Fibroblast of mammary gland (primary cell): Measurements from ENCODE around the gene TRIB2.

Source experiments
- DNase-seq: peaks from one replicate; pipeline ENCODE4 v3.0.0-alpha.2; 2010; ENCODE audit warnings: low read depth
- H3K4me3 ChIP-seq: 2 replicates; pipeline ENCODE4 v1.5.1; 2011; ENCODE audit warnings: low read depth, mild to moderate bottlenecking, low read length, moderate library complexity; ENCODE audit not compliant: control insufficient read depth
- TF ChIP-seq, protein P1 (sequence below): conservative IDR thresholded peaks from 2 replicates; pipeline ENCODE4 v1.5.1; 2011; ENCODE audit warnings: low read depth, low read length, inconsistent platforms; ENCODE audit not compliant: control insufficient read depth, insufficient read depth

TRIB2 gene

DNA sequence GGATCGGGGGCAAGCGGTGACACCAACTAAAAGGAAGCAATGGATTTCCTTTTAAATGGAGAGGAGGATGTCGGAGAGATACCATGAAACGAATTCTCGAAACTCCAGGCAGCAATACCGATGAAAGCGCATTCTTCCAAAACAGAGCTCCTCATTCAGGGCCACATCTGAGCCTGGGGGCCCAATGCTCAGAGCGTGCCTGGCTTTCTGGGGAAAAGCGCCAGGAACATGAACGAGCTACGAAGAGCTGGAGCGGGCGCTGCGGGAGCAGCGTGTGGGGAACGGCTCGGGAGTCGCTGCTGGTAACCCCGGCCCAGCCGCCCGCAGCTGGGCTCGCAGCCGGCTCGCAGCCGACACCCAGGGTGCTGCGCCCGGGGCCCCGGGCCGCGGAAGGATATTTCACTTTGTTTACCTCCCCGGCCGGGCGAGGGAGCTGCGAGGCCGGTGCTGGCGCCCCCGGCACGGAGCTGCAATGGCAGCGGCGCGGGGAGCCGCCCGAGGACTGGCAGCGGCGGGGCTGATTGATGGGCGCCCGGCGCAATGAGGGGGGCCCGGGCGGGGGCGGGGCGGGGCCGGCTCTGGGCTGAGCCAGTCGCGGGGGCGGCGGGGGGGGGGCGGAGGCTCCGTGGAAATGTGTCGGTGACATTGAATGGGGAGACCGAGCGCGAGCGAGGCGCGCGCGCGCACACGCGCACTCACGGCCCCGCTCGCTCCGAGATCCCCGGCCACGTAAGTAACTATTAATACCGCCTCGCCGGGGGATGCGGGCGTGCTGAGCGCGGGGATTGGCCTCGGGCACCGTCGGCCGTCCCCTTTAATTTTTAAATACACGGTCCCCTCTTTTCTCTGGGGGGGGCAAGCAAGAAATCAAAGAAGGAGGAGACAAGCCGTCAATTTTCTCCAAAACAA is at the start of gene TRIB2:
TRIB2 (plus strand) TSS at position 655 of the 909 bp plus-strand sequence. CDS start 1,372 bp downstream, outside the sequence.
- H3K4me3 ChIP-seq = peak within 1 kb of the TSS; percentile 90
- DNase-seq = peak; percentile 77
- TF ChIP-seq, protein P1, sequence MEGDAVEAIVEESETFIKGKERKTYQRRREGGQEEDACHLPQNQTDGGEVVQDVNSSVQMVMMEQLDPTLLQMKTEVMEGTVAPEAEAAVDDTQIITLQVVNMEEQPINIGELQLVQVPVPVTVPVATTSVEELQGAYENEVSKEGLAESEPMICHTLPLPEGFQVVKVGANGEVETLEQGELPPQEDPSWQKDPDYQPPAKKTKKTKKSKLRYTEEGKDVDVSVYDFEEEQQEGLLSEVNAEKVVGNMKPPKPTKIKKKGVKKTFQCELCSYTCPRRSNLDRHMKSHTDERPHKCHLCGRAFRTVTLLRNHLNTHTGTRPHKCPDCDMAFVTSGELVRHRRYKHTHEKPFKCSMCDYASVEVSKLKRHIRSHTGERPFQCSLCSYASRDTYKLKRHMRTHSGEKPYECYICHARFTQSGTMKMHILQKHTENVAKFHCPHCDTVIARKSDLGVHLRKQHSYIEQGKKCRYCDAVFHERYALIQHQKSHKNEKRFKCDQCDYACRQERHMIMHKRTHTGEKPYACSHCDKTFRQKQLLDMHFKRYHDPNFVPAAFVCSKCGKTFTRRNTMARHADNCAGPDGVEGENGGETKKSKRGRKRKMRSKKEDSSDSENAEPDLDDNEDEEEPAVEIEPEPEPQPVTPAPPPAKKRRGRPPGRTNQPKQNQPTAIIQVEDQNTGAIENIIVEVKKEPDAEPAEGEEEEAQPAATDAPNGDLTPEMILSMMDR = no peak

DNA sequence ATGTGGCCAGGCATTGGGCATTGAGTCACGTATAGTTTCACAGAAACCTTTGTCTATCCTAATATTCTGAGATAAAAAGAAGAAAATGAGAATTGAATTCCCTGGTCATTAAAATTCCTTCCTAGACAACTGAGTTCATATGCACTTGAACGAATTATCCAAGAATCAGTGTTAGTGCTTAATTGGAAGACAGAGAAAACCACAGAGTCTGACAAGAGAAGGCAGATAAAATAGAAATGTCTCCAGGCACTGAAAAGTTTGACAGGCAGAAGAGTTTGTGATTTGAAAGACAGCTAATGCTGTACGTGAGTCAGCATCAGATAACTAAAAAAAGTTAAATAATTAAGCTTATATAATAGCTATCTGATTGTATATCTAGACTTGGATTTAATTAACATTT is 47.7 kb upstream of the TRIB2 start:
- TF ChIP-seq, protein P1 = no peak
- DNase-seq = no peak
- H3K4me3 ChIP-seq = no peak overlapping the region

DNA sequence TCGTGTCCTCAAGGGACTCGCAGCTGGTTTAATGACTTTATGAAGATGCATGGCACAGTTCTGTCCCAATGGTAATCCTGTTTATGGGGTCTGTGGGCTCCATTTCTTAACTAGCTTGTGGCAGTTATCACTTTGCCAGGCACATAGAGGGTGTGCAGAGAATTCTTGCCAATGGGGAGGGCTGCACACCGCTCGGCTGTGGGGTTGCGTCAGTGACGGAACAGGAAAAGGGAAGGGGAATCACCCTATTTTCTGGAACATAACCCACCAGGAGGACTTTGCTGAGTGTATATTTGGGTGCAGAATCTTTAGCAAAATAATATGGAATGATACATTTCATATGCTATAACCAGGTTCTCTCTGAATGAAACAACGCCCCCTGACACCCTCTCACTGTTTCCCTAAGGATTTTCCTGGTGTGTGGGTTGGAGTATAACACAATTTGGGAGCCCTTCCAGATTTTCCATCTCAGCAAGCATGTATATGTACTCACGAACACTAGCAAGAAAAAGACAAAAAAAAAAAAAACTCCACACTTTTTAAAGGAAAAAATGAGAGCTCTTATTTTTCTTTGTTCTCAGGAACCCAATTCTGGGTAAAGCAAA is 43.9 kb upstream of the TRIB2 start:
- H3K4me3 ChIP-seq = no peak overlapping the region
- DNase-seq = no peak
- TF ChIP-seq, protein P1 = no peak

GRCh38 chr2:12674644-12675328 is 42.0 kb upstream of the TRIB2 start:
- H3K4me3 ChIP-seq = no peak overlapping the region
- TF ChIP-seq, protein P1 = no peak
- no peak for DNase-seq

DNA sequence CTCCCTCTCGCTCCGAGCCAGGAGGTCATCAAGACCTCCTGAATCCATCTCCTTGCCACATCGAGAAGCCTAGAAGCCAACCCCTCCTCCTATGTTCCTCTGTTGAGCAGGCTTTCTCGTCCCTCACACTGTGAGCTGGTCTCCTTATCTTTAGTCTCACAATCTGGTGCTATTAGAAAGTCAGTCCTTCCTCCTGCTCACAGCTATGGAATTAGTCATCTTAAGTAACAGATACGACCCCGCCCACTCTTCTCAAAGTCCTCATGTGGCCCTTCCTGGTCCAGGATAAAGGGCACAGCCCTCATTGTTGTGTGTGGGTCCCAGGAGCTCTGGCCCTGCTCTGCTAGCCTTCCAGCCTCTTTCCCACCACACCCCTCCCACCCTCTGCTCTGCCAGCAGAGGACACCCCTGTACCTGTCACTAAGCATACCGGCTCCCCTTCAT is 41.4 kb upstream of the TRIB2 start:
- DNase-seq = peak; percentile 36
- H3K4me3 ChIP-seq = no peak overlapping the region
- TF ChIP-seq, protein P1 = no peak

DNA sequence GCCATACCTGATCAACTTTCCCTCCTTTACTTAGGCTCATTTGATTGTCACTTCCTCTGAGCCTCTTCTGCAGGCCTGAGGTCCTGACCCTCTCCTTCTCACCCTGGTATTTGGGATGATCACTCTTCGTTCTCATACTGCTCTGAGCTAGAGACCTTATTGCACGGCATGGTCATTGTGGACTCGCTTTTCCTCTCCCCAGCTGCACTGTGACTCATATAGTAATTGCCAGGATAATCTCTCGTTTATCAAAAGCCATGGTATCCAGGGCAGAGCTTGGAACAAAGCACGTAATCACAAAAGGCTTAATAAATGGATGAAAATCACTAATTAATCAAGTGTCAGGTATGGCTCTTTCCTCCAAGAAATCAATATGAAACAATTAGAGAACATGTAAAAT is 40.9 kb upstream of the TRIB2 start:
- no peak for DNase-seq
- TF ChIP-seq, protein P1 = no peak
- no peak overlapping the region for H3K4me3 ChIP-seq
